NCI-H2107 treated with DMSO at 0.1 percent for 48 hours (cell line): ENCODE results near the gene PANK4.

Experiments
- DNase-seq: peaks from one replicate; lab custom pipeline; 2025; ENCODE audit not compliant: unreplicated experiment; lab: John Stamatoyannopoulos, UW

The PANK4 gene

GRCh38 chr1:2480236-2480985 is 46.0 kb downstream of the PANK4 start:
- DNase-seq, result no peak

- no peak for DNase-seq
These were observed 46.8 kb downstream of the PANK4 start for GRCh38 chr1:2479618-2480017.

DNA sequence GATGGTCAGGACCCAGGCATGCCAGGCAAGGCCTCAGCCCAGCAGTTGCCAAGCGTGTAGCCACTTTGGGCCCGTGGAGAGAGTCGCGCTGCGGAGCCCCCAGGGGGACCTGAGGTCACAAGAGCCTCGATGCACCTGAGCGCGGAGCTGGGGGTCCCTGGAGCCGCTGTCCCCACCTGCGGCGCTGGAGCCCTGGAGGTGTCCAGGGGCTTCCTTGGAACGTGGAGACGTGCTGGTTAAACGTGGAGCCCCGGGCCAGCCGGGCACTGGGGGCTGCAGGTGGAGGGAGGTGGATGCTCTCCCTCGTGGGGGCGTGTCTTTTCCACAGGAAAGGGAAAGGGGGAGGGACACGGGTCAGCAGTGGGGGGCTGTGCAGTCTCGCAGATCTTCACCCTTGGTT is 47.2 kb downstream of the PANK4 start:
- no peak for DNase-seq

DNA sequence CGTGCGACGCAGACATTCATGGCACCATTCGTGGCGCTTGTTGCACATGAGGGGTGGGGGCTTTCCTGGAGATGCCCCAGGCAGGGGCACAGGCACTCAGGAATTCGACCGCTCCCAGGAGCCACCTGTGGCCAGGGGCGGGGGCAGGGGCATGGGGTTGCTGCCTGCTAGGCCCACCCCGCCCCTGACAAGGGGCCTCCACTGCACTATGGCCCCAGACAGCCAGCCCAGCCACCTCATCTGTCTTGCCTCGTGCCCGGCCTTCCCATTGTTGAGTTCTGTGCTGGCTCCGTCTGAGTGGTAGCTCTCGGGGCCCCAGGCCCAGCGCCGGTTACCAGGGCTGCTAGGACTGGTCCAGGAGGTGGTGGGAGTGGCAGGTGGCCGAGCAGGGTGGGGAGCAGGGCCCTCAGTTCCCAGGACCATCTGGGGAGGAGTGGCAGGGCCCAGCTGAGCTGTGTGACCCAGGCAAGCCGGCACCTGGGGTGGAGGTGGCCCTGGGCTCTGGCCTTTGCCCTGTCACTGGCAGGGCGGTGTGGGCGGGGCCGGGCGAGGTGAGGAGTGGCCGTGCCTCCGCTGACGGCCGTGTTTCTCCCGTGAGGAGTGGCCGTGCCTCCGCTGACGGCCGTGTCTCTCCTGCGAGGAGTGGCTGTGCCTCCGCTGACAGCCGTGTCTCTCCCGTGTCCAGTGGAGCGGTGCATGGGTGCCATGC is 48.5 kb downstream of the PANK4 start:
- DNase-seq, result no peak

DNA sequence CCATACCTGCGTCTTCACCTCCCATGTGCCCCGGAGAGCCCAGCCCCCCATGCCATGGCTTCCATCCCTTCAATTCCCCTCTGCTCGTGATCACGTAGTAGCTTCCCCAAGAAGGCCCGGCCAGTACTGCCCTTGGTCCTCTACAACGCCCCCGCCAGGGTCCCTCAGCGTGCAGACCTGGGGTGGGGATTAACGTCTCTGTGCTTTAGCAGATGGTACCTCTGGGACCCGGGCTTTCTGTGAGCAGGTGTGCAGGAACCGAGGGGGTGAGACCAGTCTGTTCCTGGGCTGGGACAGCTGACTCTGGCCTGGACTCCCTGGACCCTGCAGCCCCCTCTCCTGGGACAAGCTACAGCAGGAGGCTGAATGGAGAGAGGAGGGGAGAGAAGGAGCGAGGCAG is 49.1 kb downstream of the PANK4 start:
- no peak for DNase-seq

GRCh38 chr1:2476061-2476999 is 50.1 kb downstream of the PANK4 start, which contains the start of gene PLCH2:
Gene PLCH2, plus strand, starts transcription at chr1:2476289. Its CDS starts 300 bp downstream, at chr1:2476589.
- no peak for DNase-seq

GRCh38 chr1:2475571-2475970 is 50.8 kb downstream of the PANK4 start:
- DNase-seq, result no peak

GRCh38 chr1:2474933-2475371 is 51.4 kb downstream of the PANK4 start:
- DNase-seq, result no peak

DNA sequence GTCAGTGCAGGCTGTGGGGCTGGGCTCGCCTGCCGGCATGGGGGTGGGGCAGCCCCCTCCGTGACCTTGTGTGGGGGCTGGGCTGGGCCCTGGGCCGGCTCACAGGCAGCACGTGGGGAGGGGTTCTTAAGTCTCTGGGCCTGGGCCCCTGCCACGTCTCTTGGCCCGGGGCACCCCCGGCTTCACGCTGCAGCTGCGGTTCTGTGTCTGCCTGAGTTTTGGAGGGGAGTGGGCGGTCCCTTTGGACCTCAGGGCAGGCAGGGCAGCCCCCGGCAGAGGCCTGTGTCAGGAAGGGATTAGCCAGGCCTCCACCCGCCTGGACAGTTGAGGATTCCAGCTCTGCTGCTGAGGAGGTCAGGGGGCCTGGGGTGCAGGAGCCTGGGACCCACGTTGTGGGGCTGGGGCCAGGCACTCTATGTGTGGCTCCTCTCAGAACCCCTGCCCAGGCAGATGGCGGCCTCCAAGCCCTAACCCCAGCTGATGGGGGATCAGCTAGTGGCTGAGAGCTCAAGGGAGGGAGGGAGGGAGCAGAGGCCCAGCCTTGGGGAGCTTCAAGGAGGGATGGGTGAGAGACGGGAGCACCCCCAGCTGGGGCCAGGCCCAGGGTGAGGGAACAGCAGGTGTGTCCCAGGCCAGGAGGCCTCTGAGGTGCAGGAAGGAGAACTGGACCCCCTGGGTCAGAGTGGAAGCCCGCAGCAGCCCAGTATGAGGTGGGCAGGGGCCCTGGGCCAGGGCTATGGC is 52.1 kb downstream of the PANK4 start:
- DNase-seq, result no peak

GRCh38 chr1:2473198-2473597 is 53.2 kb downstream of the PANK4 start:
- no peak for DNase-seq

DNA sequence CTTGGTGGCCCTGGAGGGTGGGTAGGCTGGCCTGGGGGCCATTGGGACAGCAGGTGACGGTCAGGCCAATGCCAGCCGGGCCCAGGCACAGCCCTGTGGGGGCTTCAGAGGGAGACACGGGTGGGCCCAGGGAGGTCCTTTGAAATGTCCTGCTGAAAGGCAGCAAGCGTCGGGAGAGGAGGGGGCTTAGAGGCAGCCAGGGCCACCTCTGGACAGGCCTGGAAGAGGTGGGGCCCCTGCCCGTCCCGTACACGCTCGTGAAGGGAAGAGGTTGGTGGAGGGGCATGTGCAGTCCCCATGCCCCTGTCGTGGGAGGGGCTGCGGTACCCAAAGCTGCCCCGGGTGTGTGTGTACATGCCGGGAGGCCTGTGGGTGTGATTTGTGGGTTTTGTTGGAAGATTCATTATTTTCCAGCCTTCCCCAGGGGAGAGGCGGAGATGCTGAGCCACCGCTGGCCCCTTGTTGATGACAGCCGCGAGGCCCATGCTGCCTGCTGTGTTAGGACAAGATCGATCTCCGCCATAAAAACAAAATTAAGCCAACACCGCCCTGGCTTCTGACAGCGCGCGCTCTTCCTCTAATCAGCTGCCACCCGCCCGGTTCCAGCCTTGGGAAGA is 53.7 kb downstream of the PANK4 start:
- DNase-seq, result no peak

- DNase-seq, result no peak
These were observed 54.3 kb downstream of the PANK4 start for GRCh38 chr1:2472109-2472508.

GRCh38 chr1:2471587-2472001 is 54.8 kb downstream of the PANK4 start:
- DNase-seq, result no peak

DNA sequence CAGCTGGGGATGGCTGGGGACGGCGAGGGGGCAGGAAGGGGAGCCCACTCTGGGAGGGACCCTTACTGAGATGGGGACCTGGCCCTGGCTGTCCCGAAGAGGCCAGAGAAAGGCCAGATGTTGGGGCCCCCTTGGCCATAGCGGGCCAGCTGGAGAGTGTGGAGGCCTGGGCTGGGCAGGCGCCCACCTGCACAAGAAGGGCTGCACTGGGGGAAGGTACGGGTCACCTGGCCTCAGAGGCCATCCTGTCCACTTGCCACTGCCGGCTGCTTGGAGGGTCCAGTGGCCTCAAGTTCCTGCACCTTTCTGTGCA is 55.3 kb downstream of the PANK4 start:
- no peak for DNase-seq

DNA sequence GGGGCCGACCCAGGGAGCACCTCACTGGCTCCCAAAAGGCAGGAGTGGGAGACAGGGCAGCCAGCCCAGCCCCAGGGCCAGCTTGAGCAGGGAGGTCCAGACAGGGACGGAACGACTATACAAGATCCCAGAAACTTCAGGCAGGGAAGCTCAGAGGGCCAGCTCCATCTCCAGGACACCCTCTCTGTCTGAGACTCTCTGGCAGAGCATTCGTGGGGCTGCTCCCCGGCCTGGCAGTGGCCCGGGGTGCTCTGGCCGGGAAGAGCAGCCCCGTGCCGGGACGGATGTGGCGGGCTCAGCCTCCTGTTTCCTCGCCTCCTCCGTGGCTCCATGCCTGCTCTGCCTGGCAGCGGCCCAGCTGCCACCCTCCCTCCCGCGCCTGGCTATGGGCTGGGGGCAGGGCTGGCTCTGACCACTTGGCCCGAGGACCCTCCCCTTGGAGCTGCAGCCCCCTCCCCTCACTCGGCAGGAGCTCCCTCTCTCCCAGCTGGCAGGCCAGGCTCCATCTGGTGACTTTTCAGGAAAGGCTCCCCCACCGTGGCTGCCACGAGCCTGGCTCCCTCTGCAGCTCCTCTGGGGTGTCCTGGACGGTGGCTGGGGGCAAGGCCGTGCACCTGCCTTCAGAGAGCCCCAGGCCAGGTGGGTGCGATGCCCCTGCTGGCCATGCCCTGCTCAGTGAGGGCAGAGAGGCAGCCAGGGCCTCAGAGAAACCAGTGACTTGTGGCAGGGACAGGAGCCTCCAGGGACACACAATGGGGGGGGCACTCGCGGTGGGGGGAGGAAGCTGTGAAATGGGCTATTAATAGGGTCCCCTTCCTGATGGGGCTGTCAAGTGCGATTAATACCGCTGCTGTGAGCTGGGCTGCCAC is 55.9 kb downstream of the PANK4 start:
- no peak for DNase-seq

GRCh38 chr1:2469103-2469940 is 57.1 kb downstream of the PANK4 start:
- no peak for DNase-seq

DNA sequence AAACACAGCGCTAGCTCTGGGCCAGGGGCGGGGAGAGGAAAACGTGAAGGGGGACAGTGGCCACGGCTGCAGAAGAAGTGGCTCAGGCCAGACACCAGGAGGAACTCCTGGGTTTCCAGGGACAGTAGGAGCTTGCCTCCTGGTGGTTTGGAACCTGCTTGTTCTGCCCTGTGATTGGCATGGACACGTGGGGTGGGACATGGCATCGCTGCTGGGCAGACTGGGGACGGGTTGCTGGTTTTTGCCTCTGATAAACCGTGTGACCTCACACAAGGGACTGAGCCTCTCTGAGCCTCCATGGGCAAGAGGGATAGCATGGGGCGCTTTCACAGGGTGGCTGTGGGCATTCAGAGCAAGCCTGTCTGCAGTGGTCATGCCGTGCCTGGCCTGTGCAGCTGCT is 57.9 kb downstream of the PANK4 start:
- DNase-seq, result no peak

DNA sequence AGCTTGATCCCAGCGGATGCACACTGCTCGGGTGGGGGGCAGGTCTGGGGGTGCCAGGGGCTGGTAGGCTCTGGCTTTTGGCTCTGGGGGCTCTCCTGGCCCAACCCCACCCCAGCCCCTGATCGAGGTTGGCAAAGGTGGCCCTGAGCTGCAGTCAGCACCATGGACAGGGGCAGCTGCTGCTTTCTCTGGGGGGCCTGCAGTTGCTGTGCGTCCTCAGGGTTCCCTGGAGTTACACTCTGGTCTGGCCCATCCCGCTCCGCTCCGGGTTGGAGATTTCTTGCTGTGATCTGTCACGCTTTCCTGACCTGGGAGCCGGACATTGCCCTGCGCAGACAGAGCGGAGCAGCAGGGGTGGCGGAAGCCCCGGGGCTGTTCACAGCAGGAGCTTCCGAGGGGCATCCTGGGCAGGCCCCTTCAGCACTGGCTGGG is 58.3 kb downstream of the PANK4 start:
- no peak for DNase-seq
